ENCODE measurements around the gene DUSP14. TPM values are rescaled to one million over a fixed set of nuclear protein-coding genes. Genes with fewer than 3 reads are reported as not detected.
A peak's percentile ranks its signal among the peaks of the same experiment; 100 is the strongest.

DUSP14 gene
- total and polyA plus RNA-seq, 9 of the 15 experiments (the other 6 are each of a cell fraction or from before 2014, with no cell fraction given): 20.2 to 74.0 (median 31.8) TPM

- peak; percentile 27 for TF ChIP-seq ZBTB40 (IDR thresholded peaks at IDR 0.05)
- TF ChIP-seq ZBTB40 (CRISPR knock-in tag; IDR thresholded peaks at IDR 0.05): no peak
- no peak for TF ChIP-seq E2F3 (CRISPR knock-in tag; IDR thresholded peaks at IDR 0.05)
- TF ChIP-seq E4F1 (CRISPR knock-in tag; IDR thresholded peaks at IDR 0.05; ENCODE audit: borderline replicate concordance): no peak
- TF ChIP-seq SMAD4 (CRISPR knock-in tag; conservative IDR thresholded peaks at IDR 0.05): no peak
- no peak for TF ChIP-seq ARID2 (IDR thresholded peaks at IDR 0.05)
- no peak for TF ChIP-seq HEY1 (CRISPR knock-in tag; IDR thresholded peaks at IDR 0.05; ENCODE audit: borderline replicate concordance)
- TF ChIP-seq CBFB (CRISPR knock-in tag; IDR thresholded peaks at IDR 0.05): peak; percentile 62; the same call in 1 of the 2 replicates
- no peak for TF ChIP-seq ZBTB33 (CRISPR knock-in tag; IDR thresholded peaks at IDR 0.05)
- TF ChIP-seq TCF15 (CRISPR knock-in tag; IDR thresholded peaks at IDR 0.05): no peak
- no peak for TF ChIP-seq ADNP (tag; IDR thresholded peaks at IDR 0.05)
- no peak for TF ChIP-seq PCBP2 (IDR thresholded peaks at IDR 0.05; ENCODE audit: low read depth, low read length, poor library complexity, severe bottlenecking)
- TF ChIP-seq ZNF217 (CRISPR knock-in tag; IDR thresholded peaks at IDR 0.05): no peak
Measured at GRCh38 chr17:37489197-37490001, at the start of gene DUSP14 (continued).
